HG03025 (cell line): ENCODE measurements around the gene STAC3.

Source experiments
- ATAC-seq: cut with Tn5 transposase; IDR thresholded peaks from one replicate; pipeline ENCODE4 v1.9.1; 2021; ENCODE audit warnings: mild to moderate bottlenecking, moderate library complexity; ENCODE audit not compliant: unreplicated experiment, low FRiP score

STAC3 gene

GRCh38 chr12:57198329-57198728 is 52.7 kb downstream of the STAC3 start:
- ATAC-seq, result no peak

GRCh38 chr12:57196956-57197355 is 54.0 kb downstream of the STAC3 start:
- no peak for ATAC-seq

DNA sequence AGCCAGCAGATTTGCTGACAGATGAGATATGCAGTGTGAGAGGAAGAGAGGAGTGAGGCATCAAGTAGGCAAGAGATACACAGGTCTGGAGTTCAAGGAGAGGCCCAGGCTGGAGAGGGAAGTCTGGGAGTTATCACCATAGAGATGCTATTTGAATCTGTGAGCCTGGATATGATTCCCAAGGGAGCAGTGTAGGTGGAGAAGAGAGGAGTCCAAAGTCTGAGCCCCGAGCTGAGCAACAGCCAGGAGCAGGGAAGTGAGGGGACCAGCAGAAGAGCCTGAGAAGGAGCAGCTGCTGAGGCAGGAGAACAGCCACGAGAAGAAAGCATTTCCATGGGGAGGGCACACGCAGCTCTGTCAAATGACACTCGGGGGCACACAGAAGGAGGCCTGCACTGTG is 54.5 kb downstream of the STAC3 start:
- no peak for ATAC-seq

DNA sequence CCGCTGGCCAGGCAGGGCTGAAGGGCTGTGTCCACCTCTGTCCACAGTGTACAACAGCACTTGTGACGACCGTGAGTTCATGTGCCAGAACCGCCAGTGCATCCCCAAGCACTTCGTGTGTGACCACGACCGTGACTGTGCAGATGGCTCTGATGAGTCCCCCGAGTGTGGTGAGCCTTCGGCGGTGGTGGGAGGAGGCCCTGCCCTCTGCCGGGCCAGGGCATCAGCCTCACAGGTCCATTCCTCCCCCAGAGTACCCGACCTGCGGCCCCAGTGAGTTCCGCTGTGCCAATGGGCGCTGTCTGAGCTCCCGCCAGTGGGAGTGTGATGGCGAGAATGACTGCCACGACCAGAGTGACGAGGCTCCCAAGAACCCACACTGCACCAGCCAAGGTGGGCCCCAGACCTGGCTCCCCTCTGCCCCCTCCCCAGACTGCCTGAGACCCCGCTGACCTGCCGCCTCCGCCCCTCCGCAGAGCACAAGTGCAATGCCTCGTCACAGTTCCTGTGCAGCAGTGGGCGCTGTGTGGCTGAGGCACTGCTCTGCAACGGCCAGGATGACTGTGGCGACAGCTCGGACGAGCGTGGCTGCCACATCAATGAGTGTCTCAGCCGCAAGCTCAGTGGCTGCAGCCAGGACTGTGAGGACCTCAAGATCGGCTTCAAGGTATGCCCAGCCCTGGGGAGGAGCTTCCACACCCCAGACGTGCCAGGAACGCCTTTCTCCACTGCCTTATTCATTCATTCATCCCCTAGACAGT is 55.2 kb downstream of the STAC3 start:
- no peak for ATAC-seq

GRCh38 chr12:57195186-57195585 is 55.8 kb downstream of the STAC3 start:
- no peak for ATAC-seq

DNA sequence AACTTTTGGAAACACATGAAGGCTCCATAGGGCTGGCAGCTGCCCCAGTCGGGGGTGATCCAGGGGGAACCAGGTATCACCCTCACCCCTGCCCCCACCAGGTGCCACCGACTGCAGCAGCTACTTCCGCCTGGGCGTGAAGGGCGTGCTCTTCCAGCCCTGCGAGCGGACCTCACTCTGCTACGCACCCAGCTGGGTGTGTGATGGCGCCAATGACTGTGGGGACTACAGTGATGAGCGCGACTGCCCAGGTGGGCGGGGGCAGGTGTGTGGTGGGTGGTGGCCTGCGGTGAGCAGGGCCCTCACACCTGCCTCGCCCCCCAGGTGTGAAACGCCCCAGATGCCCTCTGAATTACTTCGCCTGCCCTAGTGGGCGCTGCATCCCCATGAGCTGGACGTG is 56.7 kb downstream of the STAC3 start:
- no peak for ATAC-seq

GRCh38 chr12:57193706-57194245 is 57.2 kb downstream of the STAC3 start:
- no peak for ATAC-seq
